Gastroesophageal sphincter (tissue), 3 donors: Measurements from ENCODE around the gene DOCK4.

ENCODE experiments used
- EP300 ChIP-seq: sonication (generic); formaldehyde crosslinking; IDR thresholded peaks from one replicate; pipeline ENCODE4 v1.6.1; 2017; ENCODE audit warnings: antibody characterized with exemption, mild to moderate bottlenecking
- POLR2A ChIP-seq, 2 donors: fragments of 450-650 bp; IDR thresholded peaks; one replicate each; pipeline ENCODE4 v1.6.1; 2017; ENCODE audit warnings: antibody characterized with exemption in 2 of 2, mild to moderate bottlenecking in 2 of 2, moderate library complexity in 1 of 2
- TF ChIP-seq, protein P1 (sequence below), 4 experiments: fragments of 200-600 bp in 2 of 4; fragments of 450-650 bp in 2 of 4; sonication (generic) in 1 of 4; IDR thresholded peaks; one replicate each; pipeline ENCODE4 v1.5.1; 2017 to 2019; ENCODE audit warnings: antibody characterized with exemption in 4 of 4, mild to moderate bottlenecking in 2 of 4, moderate library complexity in 2 of 4

DNA sequence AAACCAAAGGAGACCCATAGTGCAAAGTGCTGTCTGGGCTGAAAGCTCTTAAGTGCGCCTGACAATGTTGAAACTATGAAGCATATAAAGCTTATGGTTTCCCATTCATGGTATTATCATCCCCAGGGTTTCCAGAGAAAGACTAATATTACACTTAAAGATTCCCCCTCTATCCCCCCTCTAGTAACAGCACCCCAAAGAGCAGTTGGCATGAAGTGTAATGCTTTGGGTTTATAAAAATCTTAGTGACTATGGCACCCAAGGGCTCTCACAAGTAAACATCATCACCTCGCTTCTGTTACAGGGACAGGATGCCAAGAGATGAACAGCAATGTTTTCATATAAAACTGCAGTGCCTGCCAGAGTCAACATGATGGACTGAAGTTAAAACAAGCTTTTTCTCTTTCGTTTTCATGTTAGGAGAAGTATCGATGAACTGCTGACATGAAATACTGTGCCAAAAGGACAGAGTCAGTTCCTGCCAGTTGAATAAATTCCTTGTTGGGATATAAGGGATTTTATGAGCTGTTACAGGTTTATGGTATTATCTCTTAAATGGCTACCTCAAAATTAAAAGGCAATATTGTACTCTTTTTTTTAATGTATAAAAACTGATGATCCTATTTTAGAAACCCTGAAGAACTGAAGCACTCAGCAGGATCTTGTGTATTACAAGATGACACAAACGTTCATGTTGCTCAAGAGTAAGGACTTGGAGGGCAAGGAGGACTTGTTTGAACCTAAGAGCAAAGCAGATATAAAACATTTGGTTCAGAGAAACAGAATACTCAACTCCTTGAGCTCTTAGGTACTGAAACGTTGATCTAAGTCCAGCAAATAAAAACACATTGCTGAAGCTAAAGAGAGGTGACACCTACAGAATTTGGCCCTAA lies 440.2 kb downstream of the DOCK4 start:
- TF ChIP-seq POLR2A (IDR thresholded peaks at IDR 0.05) (no peak), EP300 (no peak)
- TF ChIP-seq, protein P1, sequence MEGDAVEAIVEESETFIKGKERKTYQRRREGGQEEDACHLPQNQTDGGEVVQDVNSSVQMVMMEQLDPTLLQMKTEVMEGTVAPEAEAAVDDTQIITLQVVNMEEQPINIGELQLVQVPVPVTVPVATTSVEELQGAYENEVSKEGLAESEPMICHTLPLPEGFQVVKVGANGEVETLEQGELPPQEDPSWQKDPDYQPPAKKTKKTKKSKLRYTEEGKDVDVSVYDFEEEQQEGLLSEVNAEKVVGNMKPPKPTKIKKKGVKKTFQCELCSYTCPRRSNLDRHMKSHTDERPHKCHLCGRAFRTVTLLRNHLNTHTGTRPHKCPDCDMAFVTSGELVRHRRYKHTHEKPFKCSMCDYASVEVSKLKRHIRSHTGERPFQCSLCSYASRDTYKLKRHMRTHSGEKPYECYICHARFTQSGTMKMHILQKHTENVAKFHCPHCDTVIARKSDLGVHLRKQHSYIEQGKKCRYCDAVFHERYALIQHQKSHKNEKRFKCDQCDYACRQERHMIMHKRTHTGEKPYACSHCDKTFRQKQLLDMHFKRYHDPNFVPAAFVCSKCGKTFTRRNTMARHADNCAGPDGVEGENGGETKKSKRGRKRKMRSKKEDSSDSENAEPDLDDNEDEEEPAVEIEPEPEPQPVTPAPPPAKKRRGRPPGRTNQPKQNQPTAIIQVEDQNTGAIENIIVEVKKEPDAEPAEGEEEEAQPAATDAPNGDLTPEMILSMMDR (IDR thresholded peaks at IDR 0.05): no peak
